H1 (cell line): ENCODE measurements around the gene PLEKHA1. TPM values are rescaled to one million over a fixed set of nuclear protein-coding genes. Genes with fewer than 3 reads are reported as not detected.

Source experiments
- CTCF ChIA-PET: fragments of 300-600 bp; sonication (Branson Sonifier 250); formaldehyde crosslinking; loops from one replicate; lab custom pipeline; 2021; ENCODE audit not compliant: partially characterized antibody; lab: Charles Lee
- POLR2A ChIA-PET: fragments of 300-600 bp; sonication (Branson Sonifier 250); formaldehyde crosslinking; loops from one replicate; lab custom pipeline; 2021; ENCODE audit warnings: inconsistent platforms; ENCODE audit not compliant: partially characterized antibody; lab: Charles Lee
- DNase-seq, 2 experiments: peaks; one replicate each; pipeline versions ENCODE4 v3.0.0 to v3.0.0-alpha.2; 2010 to 2022; ENCODE audit warnings: low spot score in 2 of 2, low read depth in 1 of 2, mixed read lengths in 1 of 2
- FAIRE-seq: peaks from 2 replicates; lab custom pipeline; 2011; peaks lifted over from hg19 to GRCh38; lab: Jason Lieb, UNC
- H2AFZ ChIP-seq: 2 replicates; pipeline ENCODE4 v1.8.1; 2012; ENCODE audit warnings: low read length, inconsistent platforms
- H2AK5ac ChIP-seq: 2 replicates; pipeline ENCODE4 v1.6.1; 2013; ENCODE audit warnings: low read depth, low read length
- H2BK120ac ChIP-seq: replicated peaks from 2 replicates; pipeline ENCODE3; 2013; ENCODE audit warnings: low read depth, low read length, inconsistent platforms
- H2BK12ac ChIP-seq: 2 replicates; pipeline ENCODE4 v1.6.1; 2013; ENCODE audit warnings: low read depth, low read length
- H2BK15ac ChIP-seq: 2 replicates; pipeline ENCODE4 v1.6.1; 2013; ENCODE audit warnings: low read length
- H2BK20ac ChIP-seq: 2 replicates; pipeline ENCODE4 v1.6.1; 2013; ENCODE audit warnings: low read length
- H2BK5ac ChIP-seq: 2 replicates; pipeline ENCODE4 v1.6.1; 2013; ENCODE audit warnings: low read depth, low read length
- H3K14ac ChIP-seq: 2 replicates; pipeline ENCODE4 v1.6.1; 2013; ENCODE audit warnings: inconsistent platforms; ENCODE audit not compliant: insufficient read length
- H3K18ac ChIP-seq: 2 replicates; pipeline ENCODE4 v1.6.1; 2013; ENCODE audit warnings: low read length; ENCODE audit errors: extremely low read depth
- H3K23ac ChIP-seq: 2 replicates; pipeline ENCODE4 v1.6.1; 2013; ENCODE audit warnings: inconsistent platforms; ENCODE audit not compliant: insufficient read length
- H3K23me2 ChIP-seq: 2 replicates; pipeline ENCODE4 v1.6.1; 2013; ENCODE audit warnings: low read depth, low read length
- H3K27ac ChIP-seq: 2 replicates; pipeline ENCODE4 v1.6.1; 2011; ENCODE audit warnings: low read depth, low read length, inconsistent platforms
- H3K27me3 ChIP-seq, 4 experiments: replicated peaks in 1 of 4; 1 replicate in 1 of 4; 2 replicates in 3 of 4; pipeline versions ENCODE4 v1.6.1 to v1.8.1; 2011 to 2013; ENCODE audit warnings: low read length in 3 of 4, mild to moderate bottlenecking in 3 of 4, inconsistent platforms in 2 of 4, mixed read lengths in 2 of 4, moderate library complexity in 1 of 4; ENCODE audit not compliant: control insufficient read depth in 3 of 4, insufficient read depth in 3 of 4; ENCODE audit errors: extremely low read depth in 1 of 4
- H3K36me3 ChIP-seq, 4 experiments: 2 replicates each; pipeline versions ENCODE4 v1.6.1 to v1.8.1; 2011 to 2013; ENCODE audit warnings: mild to moderate bottlenecking in 4 of 4, low read length in 3 of 4, moderate library complexity in 2 of 4, control low read depth in 1 of 4, inconsistent platforms in 1 of 4; ENCODE audit not compliant: insufficient read depth in 4 of 4, control insufficient read depth in 2 of 4
- H3K4ac ChIP-seq: replicated peaks from 2 replicates; pipeline ENCODE3; 2013; ENCODE audit warnings: low read length, low read depth, mixed read lengths, inconsistent platforms; ENCODE audit not compliant: insufficient read length
- H3K4me1 ChIP-seq, 4 experiments: replicated peaks in 1 of 4; 1 replicate in 1 of 4; 2 replicates in 3 of 4; pipeline versions ENCODE4 v1.6.1 to v1.8.1; 2011 to 2013; ENCODE audit warnings: low read length in 3 of 4, inconsistent platforms in 2 of 4, mixed read lengths in 1 of 4; ENCODE audit not compliant: insufficient read depth in 4 of 4, control insufficient read depth in 3 of 4
- H3K4me2 ChIP-seq, 2 experiments: 2 replicates each; pipeline versions ENCODE4 v1.6.1 to v1.8.1; 2011 to 2013; ENCODE audit warnings: low read depth in 2 of 2, low read length in 2 of 2, control low read depth in 1 of 2, inconsistent platforms in 1 of 2, mild to moderate bottlenecking in 1 of 2; ENCODE audit not compliant: insufficient read depth in 1 of 2
- H3K4me3 ChIP-seq, 4 experiments: fragments of 200-600, 300-600 bp in 1 of 4; sonication (generic), shearing (Covaris generic), sonication (Bioruptor Twin) in 1 of 4; 2 replicates each; pipeline versions ENCODE4 v1.5.1 to v1.8.1; 2011 to 2016; ENCODE audit warnings: low read length in 4 of 4, low read depth in 3 of 4, control low read depth in 2 of 4, inconsistent platforms in 2 of 4, mild to moderate bottlenecking in 2 of 4, mixed read lengths in 1 of 4, moderate library complexity in 1 of 4; ENCODE audit not compliant: insufficient read depth in 2 of 4; ENCODE audit errors: extremely low read depth in 1 of 4
- H3K56ac ChIP-seq: replicated peaks from 2 replicates; pipeline ENCODE3; 2013; ENCODE audit warnings: low read depth, mild to moderate bottlenecking, mixed read lengths, low read length, inconsistent platforms; ENCODE audit not compliant: insufficient read length
- H3K79me1 ChIP-seq: 2 replicates; pipeline ENCODE4 v1.6.1; 2013; ENCODE audit warnings: low read depth, low read length, control low read depth
- H3K79me2 ChIP-seq, 2 experiments: 2 replicates each; pipeline versions ENCODE4 v1.6.1 to v1.8.1; 2012 to 2013; ENCODE audit warnings: low read length in 2 of 2, mild to moderate bottlenecking in 2 of 2, inconsistent platforms in 1 of 2; ENCODE audit not compliant: insufficient read depth in 2 of 2, control insufficient read depth in 1 of 2
- H3K9ac ChIP-seq, 4 experiments: replicated peaks in 1 of 4; 1 replicate in 1 of 4; 2 replicates in 3 of 4; pipeline versions ENCODE4 v1.6.1 to v1.8.1; 2011 to 2013; ENCODE audit warnings: low read depth in 3 of 4, low read length in 3 of 4, control low read depth in 2 of 4, mild to moderate bottlenecking in 2 of 4, moderate library complexity in 2 of 4, inconsistent platforms in 1 of 4; ENCODE audit errors: extremely low read depth in 1 of 4
- H3K9me3 ChIP-seq, 2 experiments: 2 replicates each; pipeline versions ENCODE4 v1.6.1 to v1.8.1; 2012 to 2013; ENCODE audit warnings: mild to moderate bottlenecking in 2 of 2, moderate library complexity in 2 of 2, control low read depth in 1 of 2, inconsistent platforms in 1 of 2, low read depth in 1 of 2, low read length in 1 of 2, mixed read lengths in 1 of 2; ENCODE audit not compliant: insufficient read depth in 2 of 2
- H4K20me1 ChIP-seq, 2 experiments: replicated peaks in 1 of 2; 2 replicates each; pipeline versions ENCODE3 to v1.8.1; 2011 to 2013; ENCODE audit warnings: inconsistent platforms in 2 of 2, low read length in 2 of 2, mild to moderate bottlenecking in 1 of 2; ENCODE audit not compliant: insufficient read depth in 2 of 2, control insufficient read depth in 1 of 2
- H4K5ac ChIP-seq: 2 replicates; pipeline ENCODE4 v1.6.1; 2013; ENCODE audit warnings: low read length, low read depth, mixed read lengths, inconsistent platforms; ENCODE audit not compliant: insufficient read length
- H4K8ac ChIP-seq: 2 replicates; pipeline ENCODE4 v1.8.0; 2013; ENCODE audit warnings: mild to moderate bottlenecking, moderate library complexity, low read length, inconsistent platforms; ENCODE audit not compliant: insufficient read depth; ENCODE audit errors: extremely low read depth
- H4K91ac ChIP-seq: replicated peaks from 2 replicates; pipeline ENCODE3; 2013; ENCODE audit warnings: low read length, mixed read lengths, inconsistent platforms; ENCODE audit not compliant: insufficient read length
- EZH2 ChIP-seq: fragments of 200-600 bp; sonication (generic); IDR thresholded peaks from 2 replicates; pipeline ENCODE4 v1.7.1; 2012; ENCODE audit warnings: low read depth, mild to moderate bottlenecking, moderate library complexity, low read length, inconsistent platforms; ENCODE audit not compliant: severe bottlenecking
- GABPA ChIP-seq: IDR thresholded peaks from 2 replicates; pipeline ENCODE4 v1.6.1; 2011; ENCODE audit warnings: mild to moderate bottlenecking, low read length, moderate library complexity, borderline replicate concordance; ENCODE audit not compliant: insufficient read depth
- HDAC6 ChIP-seq: IDR thresholded peaks from one replicate; pipeline ENCODE4 v1.7.1; 2012; ENCODE audit warnings: low read depth, mild to moderate bottlenecking, inconsistent platforms, low read length, moderate library complexity
- JUN ChIP-seq: IDR thresholded peaks from 2 replicates; pipeline ENCODE4 v1.6.1; 2011; ENCODE audit warnings: low read depth, mild to moderate bottlenecking, improper control_type of control experiment, low read length
- POLR2A ChIP-seq, 2 experiments: IDR thresholded peaks; 1 replicate in 1 of 2; 2 replicates in 1 of 2; pipeline ENCODE4 v1.6.1; 2011; ENCODE audit warnings: low read depth in 2 of 2, low read length in 2 of 2, mild to moderate bottlenecking in 2 of 2; ENCODE audit errors: control extremely low read depth in 1 of 2
- TEAD4 ChIP-seq: IDR thresholded peaks from 2 replicates; pipeline ENCODE4 v1.6.1; 2012; ENCODE audit warnings: low read depth, low read length, inconsistent platforms, mixed read lengths
- WGBS, 2 experiments: shearing (Covaris generic) in 1 of 2; methylation state at CpG; one replicate each; pipeline versions ENCODE4 v1.1.6 to v1.1.7; 2013 to 2015; ENCODE audit warnings: low lambda C conversion rate in 2 of 2, mixed read lengths in 2 of 2, inconsistent platforms in 1 of 2, low coverage in 1 of 2, missing lambda C conversion rate in 1 of 2; ENCODE audit not compliant: insufficient replicate concordance in 2 of 2, insufficient coverage in 1 of 2, insufficient read length in 1 of 2; ENCODE audit errors: extremely low coverage in 1 of 2, missing lambda C conversion rate in 1 of 2; 5-methylcytosine and 5-hydroxymethylcytosine counted together
- polyA plus RNA-seq, 7 experiments: library from polyadenylated mRNA; depleted of rRNA in 3 of 7; stranded (reverse) in 5 of 7; unstranded in 2 of 7; fragments of >200 nt in 5 of 7; fragments of 200-250 nt in 2 of 7; gene quantifications; 1 replicate in 5 of 7; 2 replicates in 1 of 7; 4 replicates in 1 of 7; pipeline versions ENCODE4 v1.2.1 to v1.2.3, GENCODE V29; 2011 to 2013; ENCODE audit warnings: missing spikeins in 2 of 7, mixed read lengths in 2 of 7
- total RNA-seq: library from RNA; stranded (reverse); fragmentation: NEBNext Ultra II Directional; extraction: Animal tissue kit (Norgen Biotek cat#: 25700); gene quantifications from 2 replicates; pipeline ENCODE4 v1.2.1, GENCODE V29; 2021

PLEKHA1 gene
- total and polyA plus RNA-seq, 2 of the 8 experiments (the other 6 are each of a cell fraction or from before 2014, with no cell fraction given): 15.6 to 39.7 TPM

DNA sequence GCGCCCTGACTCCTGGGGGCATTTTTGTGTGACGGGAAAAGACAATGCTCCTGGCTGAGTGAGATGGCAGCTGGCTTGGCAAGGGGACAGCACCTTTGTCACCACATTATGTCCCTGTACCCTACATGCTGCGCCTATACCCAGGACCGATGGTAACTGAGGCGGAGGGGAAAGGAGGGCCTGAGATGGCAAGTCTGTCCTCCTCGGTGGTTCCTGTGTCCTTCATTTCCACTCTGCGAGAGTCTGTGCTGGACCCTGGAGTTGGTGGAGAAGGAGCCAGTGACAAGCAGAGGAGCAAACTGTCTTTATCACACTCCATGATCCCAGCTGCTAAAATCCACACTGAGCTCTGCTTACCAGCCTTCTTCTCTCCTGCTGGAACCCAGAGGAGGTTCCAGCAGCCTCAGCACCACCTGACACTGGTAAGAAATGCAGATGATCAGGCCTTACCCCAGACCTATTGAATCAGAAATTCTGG is 80.1 kb downstream of the PLEKHA1 start, which contains the start of gene ARMS2:
ARMS2 (plus strand) TSS at position 51 of the 478 bp plus-strand sequence; CDS start at position 126, 75 bp downstream.
- no peak within 1 kb of the TSS for H2AK5ac ChIP-seq
- peaks cover 0 to 5% (median 2%) of the 10 kb centered on the region in 4 experiments; a peak in 5 of 7 replicates for H3K4me1 ChIP-seq
- H3K27ac ChIP-seq: no peak within 1 kb of the TSS
- no peaks in the 10 kb centered on the region for H3K79me2 ChIP-seq
- H3K23me2 ChIP-seq: no peaks in the 10 kb centered on the region
- H2AFZ ChIP-seq: no peak within 1 kb of the TSS
- H2BK5ac ChIP-seq: no peak within 1 kb of the TSS
- H3K4me2 ChIP-seq: no peak within 1 kb of the TSS
- no peak within 1 kb of the TSS for H3K56ac ChIP-seq
- no peak within 1 kb of the TSS for H2BK15ac ChIP-seq
- no peak within 1 kb of the TSS for H3K23ac ChIP-seq
- WGBS, 2 experiments: 75% methylated on average over 7 of the region's 7 CpGs; no CpG with 5 or more reads in 1 of the 2 experiments
- H3K27me3 ChIP-seq: peaks cover 0 to 4% (median 3%) of the 10 kb centered on the region in 4 experiments; a peak in 6 of 7 replicates
- H3K79me1 ChIP-seq: no peaks in the 10 kb centered on the region
- H2BK120ac ChIP-seq: no peak within 1 kb of the TSS
- no peak within 1 kb of the TSS for H2BK12ac ChIP-seq
- H3K9ac ChIP-seq: no peak within 1 kb of the TSS
- H3K14ac ChIP-seq: no peak within 1 kb of the TSS
- H4K20me1 ChIP-seq: no peaks in the 10 kb centered on the region
- FAIRE-seq (no peak), DNase-seq (peak in 1 of 2 experiments; percentile 43)
- H3K36me3 ChIP-seq: no peaks in the 10 kb centered on the region
- no peak within 1 kb of the TSS for H3K18ac ChIP-seq
- H3K9me3 ChIP-seq: 0 out of 4 replicates have a peak, but pooled peaks cover 0 to 2% of the 10 kb centered on the region in 2 experiments
- CTCF ChIA-PET: interaction anchor here (0.8 to 1.7 kb wide), 5 partner anchors 18 to 194 kb away, joined by 3 to 4 read pairs (median 4); no protein-coding TSS in a partner anchor
- no peak within 1 kb of the TSS for H4K91ac ChIP-seq
- H3K4ac ChIP-seq: no peak within 1 kb of the TSS
- POLR2A ChIA-PET: no interaction called here
- no peak within 1 kb of the TSS for H3K4me3 ChIP-seq
- peak within 1 kb of the TSS; percentile 53 for H4K8ac ChIP-seq
- H4K5ac ChIP-seq: no peak within 1 kb of the TSS
- no peak within 1 kb of the TSS for H2BK20ac ChIP-seq
- TF ChIP-seq POLR2A (IDR thresholded peaks at IDR 0.05; ENCODE audit: control extremely low read depth in 1 of 2, low read depth in 2 of 2, low read length in 2 of 2): no peak
- no peak for TF ChIP-seq TEAD4
- no peak for TF ChIP-seq HDAC6
- no peak for TF ChIP-seq GABPA
- TF ChIP-seq JUN: no peak
- no peak for TF ChIP-seq EZH2
